ENCODE measurements around the gene LDLR. TPM values are rescaled to one million over a fixed set of nuclear protein-coding genes. Genes with fewer than 3 reads are reported as not detected.
"Not testable (repeated sequence)": the region's sequence is repeated elsewhere in the genome, so short reads cannot be mapped to it uniquely, and the experiment has no call there.

LDLR gene
- total and polyA plus RNA-seq, 2 of the 4 experiments (the other 2 are of a cell fraction), result 45.2 to 53.8 TPM

DNA sequence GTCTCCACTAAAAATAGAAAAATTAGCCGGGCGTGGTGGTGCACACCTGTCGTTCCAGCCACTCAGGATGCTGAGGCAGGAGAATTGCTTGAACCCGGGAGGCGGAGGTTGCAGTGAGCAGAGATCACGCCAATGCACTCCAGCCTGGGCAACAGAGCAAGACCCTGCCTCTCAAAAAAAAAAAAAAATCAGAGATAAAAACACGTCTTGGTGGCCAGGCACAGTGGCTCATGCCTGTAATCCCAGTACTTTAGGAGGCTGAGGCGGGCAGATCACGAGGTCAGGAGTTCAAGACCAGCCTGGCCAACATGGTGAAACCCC, 89.8 kb downstream of the LDLR start:
- H3K4me1 ChIP-seq (ENCODE audit: control insufficient read depth, insufficient read depth, low read length); intact Hi-C loops (cut with micrococcal nuclease); H2BK5ac ChIP-seq (ENCODE audit: low read depth, low read length, poor library complexity, severe bottlenecking); H2BK120ac ChIP-seq (ENCODE audit: low read depth, low read length); H3K56ac ChIP-seq (ENCODE audit: extremely low read depth, insufficient read depth, low read length); H3K9ac ChIP-seq (ENCODE audit: low read depth, low read length); H2BK20ac ChIP-seq (ENCODE audit: low read depth, low read length); H2AFZ ChIP-seq (replicated peaks; ENCODE audit: low read length, poor library complexity); H2AK5ac ChIP-seq (ENCODE audit: low read depth, low read length); H3K27ac ChIP-seq (ENCODE audit: insufficient read depth, low read length); H4K91ac ChIP-seq (ENCODE audit: insufficient read depth, low read depth, low read length); CTCF ChIA-PET; H3K27me3 ChIP-seq (ENCODE audit: control insufficient read depth, insufficient read depth, low read length); H4K20me1 ChIP-seq (ENCODE audit: insufficient read depth, low read length); H2BK15ac ChIP-seq (ENCODE audit: low read depth, low read length); H4K5ac ChIP-seq (ENCODE audit: low read depth, low read length); H3K4me3 ChIP-seq (ENCODE audit: insufficient read depth, low read depth, low read length); dilution Hi-C loops (cut with HindIII; ENCODE audit: low sequenced_read_pairs, unreplicated experiment); POLR2A ChIA-PET (ENCODE audit: unreplicated experiment); DNase-seq; H2AK9ac ChIP-seq (replicated peaks; ENCODE audit: low read depth, low read length, poor library complexity); H3K14ac ChIP-seq (replicated peaks; ENCODE audit: low read depth, low read length); H4K8ac ChIP-seq (ENCODE audit: low read depth in 2 of 2, low read length in 2 of 2); BruUV-seq (replicated peaks); H3K23ac ChIP-seq (ENCODE audit: low read depth, low read length); in situ Hi-C loops (cut with MboI; ENCODE audit: low sequenced_read_pairs); ATAC-seq (ENCODE audit: low read depth); H3K18ac ChIP-seq (ENCODE audit: low read depth, low read length); H3K4me2 ChIP-seq (ENCODE audit: low read depth, low read length); H3K9me3 ChIP-seq (ENCODE audit: control insufficient read depth, insufficient read depth, low read length); H3K4ac ChIP-seq (ENCODE audit: low read depth, low read length): not testable (repeated sequence)
- peaks cover 11% of the 10 kb centered on the region for H3K9me1 ChIP-seq (ENCODE audit: insufficient read depth, low read length)
- H3K36me3 ChIP-seq (ENCODE audit: control insufficient read depth, insufficient read depth, low read length), result peaks cover 75% of the 10 kb centered on the region
- WGBS, 2 experiments (ENCODE audit: extremely low coverage in 2 of 2, insufficient read length in 1 of 2), result 96% methylated on average over 3 of the region's 9 CpGs; no CpG with 5 or more reads in 1 of the 2 experiments
- peaks cover 43 to 80% of the 10 kb centered on the region in 2 experiments for H3K79me1 ChIP-seq (ENCODE audit: low read depth in 1 of 2, low read length in 2 of 2)
